K562 (cell line): ENCODE results near the gene KCNJ12.

Experiments used
- POLR2A ChIP-seq: fragments of 450-650 bp; conservative IDR thresholded peaks from 2 replicates; pipeline ENCODE4 v1.6.1; 2016
- RAD21 ChIP-seq, 2 experiments: fragments of 250-450 bp in 1 of 2; fragments of 450-650 bp in 1 of 2; sonication (Bioruptor Pico) in 1 of 2; formaldehyde crosslinking in 1 of 2; IDR thresholded peaks in 1 of 2; conservative IDR thresholded peaks in 1 of 2; 2 replicates each; pipeline versions ENCODE4 v1.4.0 to v1.8.0; 2020 to 2022; ENCODE audit warnings: mild to moderate bottlenecking in 2 of 2, moderate library complexity in 1 of 2
- TCF7L2 ChIP-seq: fragments of 150-350 bp; IDR thresholded peaks from 2 replicates; pipeline ENCODE4 v1.6.1; 2016; ENCODE audit warnings: low read depth, mild to moderate bottlenecking, low read length, moderate library complexity
- ZNF644 ChIP-seq: fragments of 200-800 bp; sonication (Bioruptor generic); IDR thresholded peaks from 2 replicates; pipeline ENCODE4 v1.6.1; 2016; ENCODE audit warnings: low read depth, missing genetic modification characterization, missing compliant biosample characterization

DNA sequence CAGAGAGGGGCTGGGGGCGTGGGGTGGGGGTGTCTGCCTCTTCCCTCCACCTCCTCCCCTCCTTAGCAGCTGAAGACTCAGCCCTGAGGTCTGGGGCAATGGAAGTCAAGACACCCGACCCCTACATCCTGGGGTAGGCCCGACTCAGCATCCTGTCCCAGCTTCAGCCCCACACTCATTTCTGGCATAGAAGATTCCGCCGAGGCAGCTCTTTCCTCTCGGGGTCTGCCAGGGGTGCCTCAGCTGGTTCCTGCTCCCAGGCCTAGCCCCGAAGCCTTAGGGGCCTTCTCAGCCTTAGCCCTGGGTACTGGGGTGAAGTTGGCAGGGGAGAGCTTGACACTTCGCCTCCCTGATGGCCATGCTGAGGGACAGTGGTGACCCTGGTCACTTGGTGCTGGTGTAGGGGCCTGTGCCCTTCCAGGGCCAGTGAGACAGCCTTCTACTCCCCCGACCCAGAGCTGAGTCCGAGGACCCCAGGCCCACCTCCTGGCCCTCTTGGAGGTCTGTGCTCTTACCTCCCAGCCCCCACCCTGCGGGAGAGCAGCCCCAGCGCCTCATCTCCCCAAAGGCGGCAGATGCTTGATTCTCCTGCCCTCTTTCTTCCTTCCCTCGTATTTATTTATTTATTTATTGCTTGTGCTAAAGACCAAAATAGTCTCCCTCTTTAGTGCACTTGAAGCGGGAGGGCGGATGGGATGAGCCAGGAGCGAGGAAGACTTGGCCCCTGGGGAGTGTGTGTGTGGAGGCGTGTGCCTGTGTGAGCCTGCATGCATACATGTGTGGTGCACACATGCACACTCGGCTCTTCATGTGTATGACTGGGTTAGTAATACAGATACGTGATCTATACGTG, 42.5 kb downstream of the KCNJ12 start:
- TF ChIP-seq TCF7L2 (no peak), POLR2A (no peak), ZNF644 (tag) (no peak), RAD21 (CRISPR knock-in tag; conservative IDR thresholded peaks at IDR 0.05 in 1 of 2, IDR thresholded peaks at IDR 0.05 in 1 of 2) (no peak)
